ENCODE measurements around the gene FXYD2.

The FXYD2 gene

DNA sequence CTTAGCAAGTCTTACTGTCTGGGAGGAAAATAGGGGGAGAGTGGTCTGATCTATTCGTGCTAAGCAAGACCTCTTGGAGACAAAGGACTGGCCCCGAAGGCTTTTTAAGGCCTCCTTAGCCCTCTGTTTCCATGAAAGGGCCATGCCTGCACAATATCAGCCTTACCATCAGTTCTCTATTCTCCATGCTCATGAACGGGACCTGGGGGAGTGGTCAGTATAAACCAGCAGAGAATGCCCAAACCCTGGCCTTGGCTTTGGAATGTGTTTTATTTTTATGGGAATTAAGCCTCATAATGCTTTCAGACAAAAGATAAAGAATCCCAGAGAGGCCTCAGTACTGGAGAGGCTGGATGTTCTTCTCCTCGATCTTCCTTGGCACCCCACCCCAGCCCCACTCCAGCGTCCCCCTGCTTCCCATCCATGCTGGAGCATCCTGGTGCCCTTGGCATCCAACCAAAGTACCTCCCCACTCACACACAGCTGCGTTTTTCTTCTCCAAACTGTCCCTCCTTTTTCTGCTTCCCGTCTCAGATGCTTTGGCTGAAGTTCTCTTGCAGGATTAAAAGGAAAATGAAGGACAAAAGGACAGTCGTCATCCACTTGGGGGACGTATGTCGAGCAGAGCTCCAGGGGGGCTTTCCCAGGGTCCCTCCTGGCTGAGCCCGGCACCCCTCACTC lies 33.3 kb upstream of the FXYD2 start:
- no peak overlapping the region for H3K27ac ChIP-seq (ENCODE audit: low read depth, low read length)
- H4K20me1 ChIP-seq (ENCODE audit: control insufficient read depth, insufficient read depth, low read depth, low read length), result no peaks in the 10 kb centered on the region
- no peaks in the 10 kb centered on the region for H3K9me3 ChIP-seq (ENCODE audit: control insufficient read depth, insufficient read depth, low read length)
- H3K4me3 ChIP-seq (ENCODE audit: low read length), result no peak overlapping the region
- peaks cover 14% of the 10 kb centered on the region for H3K27me3 ChIP-seq (ENCODE audit: control insufficient read depth, low read length)
- no peaks in the 10 kb centered on the region for H3K36me3 ChIP-seq (ENCODE audit: control insufficient read depth, low read length)
- no peaks in the 10 kb centered on the region for H3K9me2 ChIP-seq (replicated peaks; ENCODE audit: control insufficient read depth, low read length)
- no peaks in the 10 kb centered on the region for H3K79me2 ChIP-seq (ENCODE audit: control insufficient read depth, low read length)
- no peak overlapping the region for H3K4me2 ChIP-seq (ENCODE audit: low read length)
- TF ChIP-seq, protein P1, sequence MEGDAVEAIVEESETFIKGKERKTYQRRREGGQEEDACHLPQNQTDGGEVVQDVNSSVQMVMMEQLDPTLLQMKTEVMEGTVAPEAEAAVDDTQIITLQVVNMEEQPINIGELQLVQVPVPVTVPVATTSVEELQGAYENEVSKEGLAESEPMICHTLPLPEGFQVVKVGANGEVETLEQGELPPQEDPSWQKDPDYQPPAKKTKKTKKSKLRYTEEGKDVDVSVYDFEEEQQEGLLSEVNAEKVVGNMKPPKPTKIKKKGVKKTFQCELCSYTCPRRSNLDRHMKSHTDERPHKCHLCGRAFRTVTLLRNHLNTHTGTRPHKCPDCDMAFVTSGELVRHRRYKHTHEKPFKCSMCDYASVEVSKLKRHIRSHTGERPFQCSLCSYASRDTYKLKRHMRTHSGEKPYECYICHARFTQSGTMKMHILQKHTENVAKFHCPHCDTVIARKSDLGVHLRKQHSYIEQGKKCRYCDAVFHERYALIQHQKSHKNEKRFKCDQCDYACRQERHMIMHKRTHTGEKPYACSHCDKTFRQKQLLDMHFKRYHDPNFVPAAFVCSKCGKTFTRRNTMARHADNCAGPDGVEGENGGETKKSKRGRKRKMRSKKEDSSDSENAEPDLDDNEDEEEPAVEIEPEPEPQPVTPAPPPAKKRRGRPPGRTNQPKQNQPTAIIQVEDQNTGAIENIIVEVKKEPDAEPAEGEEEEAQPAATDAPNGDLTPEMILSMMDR (IDR thresholded peaks at IDR 0.05; ENCODE audit: low read depth, low read length, poor library complexity, severe bottlenecking), result no peak
- no peak for TF ChIP-seq EZH2phosphoT487 (IDR thresholded peaks at IDR 0.05; ENCODE audit: borderline replicate concordance, low read length)
- no peaks in the 10 kb centered on the region for H3K4me1 ChIP-seq (ENCODE audit: control insufficient read depth, low read length)
- no peaks in the 10 kb centered on the region for H3F3A ChIP-seq (ENCODE audit: control insufficient read depth, insufficient read depth)

DNA sequence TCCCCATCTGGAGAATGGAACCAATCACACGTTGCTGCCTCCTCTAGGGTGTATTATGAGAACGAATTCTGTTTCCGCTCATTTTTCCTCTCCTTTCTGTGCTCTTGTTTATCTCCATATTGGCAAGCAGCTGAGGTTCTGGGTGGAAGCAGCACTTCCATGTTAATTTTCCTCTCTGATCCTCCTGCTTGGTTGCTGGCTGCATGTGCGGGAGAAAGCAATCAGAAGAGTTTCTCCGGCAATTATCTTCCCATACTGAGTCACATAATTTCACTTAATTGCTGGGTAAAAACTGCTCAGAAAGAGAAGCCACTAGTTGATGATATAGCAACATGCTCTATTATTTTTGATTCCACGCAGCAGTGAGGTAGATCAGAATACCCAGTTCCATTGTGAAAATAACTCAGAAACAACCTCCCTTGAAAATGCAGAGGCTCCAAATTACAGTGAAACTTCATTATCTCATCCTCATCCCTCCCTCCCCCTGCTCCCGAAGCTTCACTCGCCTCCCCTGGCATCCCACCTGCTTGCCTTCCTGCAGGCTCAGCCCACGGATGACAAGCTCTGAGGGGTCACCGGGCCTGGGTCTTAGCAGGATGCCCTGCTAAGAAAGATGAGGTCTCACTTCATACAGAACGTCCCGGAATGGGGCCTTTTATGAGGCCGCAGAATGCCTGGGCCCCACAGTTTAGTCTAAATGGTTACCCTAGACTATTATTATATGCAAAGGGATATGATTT lies 31.5 kb upstream of the FXYD2 start:
- Histone ChIP-seq H3K4me1 (ENCODE audit: control insufficient read depth, low read length) (no peaks in the 10 kb centered on the region), H3K27ac (ENCODE audit: low read depth, low read length) (no peak overlapping the region), H3K4me2 (ENCODE audit: low read length) (no peak overlapping the region), H4K20me1 (ENCODE audit: control insufficient read depth, insufficient read depth, low read depth, low read length) (no peaks in the 10 kb centered on the region), H3K4me3 (ENCODE audit: low read length) (no peak overlapping the region), H3K36me3 (ENCODE audit: control insufficient read depth, low read length) (no peaks in the 10 kb centered on the region), H3K27me3 (ENCODE audit: control insufficient read depth, low read length) (peaks cover 30% of the 10 kb centered on the region), H3F3A (ENCODE audit: control insufficient read depth, insufficient read depth) (no peaks in the 10 kb centered on the region), H3K9me2 (replicated peaks; ENCODE audit: control insufficient read depth, low read length) (no peaks in the 10 kb centered on the region), H3K79me2 (ENCODE audit: control insufficient read depth, low read length) (no peaks in the 10 kb centered on the region), H3K9me3 (ENCODE audit: control insufficient read depth, insufficient read depth, low read length) (no peaks in the 10 kb centered on the region)
- TF ChIP-seq, protein P1 (IDR thresholded peaks at IDR 0.05; ENCODE audit: low read depth, low read length, poor library complexity, severe bottlenecking), result no peak
- no peak for TF ChIP-seq EZH2phosphoT487 (IDR thresholded peaks at IDR 0.05; ENCODE audit: borderline replicate concordance, low read length)

DNA sequence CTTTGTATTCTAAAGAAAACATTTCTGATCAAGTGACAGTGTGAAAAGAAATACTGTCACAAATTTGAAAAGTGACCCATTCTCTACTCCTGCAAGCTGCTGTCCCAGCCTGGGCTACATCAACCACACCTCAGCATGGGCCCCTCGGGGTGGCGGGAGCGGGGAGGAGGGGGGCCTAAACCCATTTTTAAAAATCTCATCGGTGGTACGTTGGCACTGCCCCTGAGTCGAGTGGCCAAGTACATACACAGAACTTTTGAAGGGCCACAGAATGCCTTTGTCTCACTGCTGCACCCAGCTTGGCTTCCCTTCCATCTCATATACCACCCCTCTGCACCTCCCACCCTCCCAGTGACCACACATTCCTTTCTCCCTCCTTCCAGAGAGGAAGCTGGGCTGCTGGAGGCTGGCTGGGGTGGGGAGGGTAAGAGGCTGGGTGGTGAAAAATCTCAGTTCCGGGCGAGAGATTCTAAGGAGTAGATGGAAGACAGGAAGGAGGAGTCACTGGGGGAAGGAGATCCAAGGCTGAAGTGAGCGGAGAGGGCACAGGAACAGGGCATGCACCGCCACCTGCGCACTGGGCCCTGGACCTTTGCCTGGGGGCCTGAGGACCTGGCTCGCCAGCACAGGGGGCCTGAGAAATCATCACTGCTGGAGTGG lies 30.8 kb upstream of the FXYD2 start:
- TF ChIP-seq, protein P1 (IDR thresholded peaks at IDR 0.05; ENCODE audit: low read depth, low read length, poor library complexity, severe bottlenecking), result no peak
- no peak for TF ChIP-seq EZH2phosphoT487 (IDR thresholded peaks at IDR 0.05; ENCODE audit: borderline replicate concordance, low read length)
- H3K79me2 ChIP-seq (ENCODE audit: control insufficient read depth, low read length), result no peaks in the 10 kb centered on the region
- no peak overlapping the region for H3K4me3 ChIP-seq (ENCODE audit: low read length)
- H3F3A ChIP-seq (ENCODE audit: control insufficient read depth, insufficient read depth), result no peaks in the 10 kb centered on the region
- H3K9me3 ChIP-seq (ENCODE audit: control insufficient read depth, insufficient read depth, low read length), result no peaks in the 10 kb centered on the region
- no peaks in the 10 kb centered on the region for H3K36me3 ChIP-seq (ENCODE audit: control insufficient read depth, low read length)
- H3K4me1 ChIP-seq (ENCODE audit: control insufficient read depth, low read length), result no peaks in the 10 kb centered on the region
- H3K27me3 ChIP-seq (ENCODE audit: control insufficient read depth, low read length), result peaks cover 31% of the 10 kb centered on the region
- H3K27ac ChIP-seq (ENCODE audit: low read depth, low read length), result no peak overlapping the region
- H3K4me2 ChIP-seq (ENCODE audit: low read length), result no peak overlapping the region
- no peaks in the 10 kb centered on the region for H4K20me1 ChIP-seq (ENCODE audit: control insufficient read depth, insufficient read depth, low read depth, low read length)
- H3K9me2 ChIP-seq (replicated peaks; ENCODE audit: control insufficient read depth, low read length), result no peaks in the 10 kb centered on the region
